Esophagus squamous epithelium (tissue), 4 donors: ENCODE results near the gene PTPN1.

Experiments
- CTCF ChIP-seq, 6 experiments: fragments of 450-650 bp in 4 of 6; fragments of 200-600 bp in 2 of 6; sonication (generic) in 2 of 6; IDR thresholded peaks; one replicate each; pipeline ENCODE4 v1.5.1; 2016 to 2019; ENCODE audit warnings: antibody characterized with exemption in 6 of 6, mild to moderate bottlenecking in 4 of 6, moderate library complexity in 4 of 6
- POLR2A ChIP-seq, 4 donors: fragments of 450-650 bp; IDR thresholded peaks; one replicate each; pipeline ENCODE4 v1.6.1; 2017; ENCODE audit warnings: antibody characterized with exemption in 4 of 4, mild to moderate bottlenecking in 4 of 4, moderate library complexity in 3 of 4

- no peak for TF ChIP-seq CTCF (IDR thresholded peaks at IDR 0.05)
- no peak for TF ChIP-seq POLR2A (IDR thresholded peaks at IDR 0.05)
Observed at GRCh38 chr20:50558483-50558925, 48.3 kb downstream of the PTPN1 start.
